HG03159 (cell line): ENCODE data around the gene AMZ2.
"Not testable (repeated sequence)": the region's sequence is repeated elsewhere in the genome, so short reads cannot be mapped to it uniquely, and the experiment has no call there.

Experiments used
- ATAC-seq: cut with Tn5 transposase; IDR thresholded peaks from one replicate; pipeline ENCODE4 v1.9.1; 2021; ENCODE audit warnings: mild to moderate bottlenecking, moderate library complexity; ENCODE audit not compliant: unreplicated experiment

Gene AMZ2

DNA sequence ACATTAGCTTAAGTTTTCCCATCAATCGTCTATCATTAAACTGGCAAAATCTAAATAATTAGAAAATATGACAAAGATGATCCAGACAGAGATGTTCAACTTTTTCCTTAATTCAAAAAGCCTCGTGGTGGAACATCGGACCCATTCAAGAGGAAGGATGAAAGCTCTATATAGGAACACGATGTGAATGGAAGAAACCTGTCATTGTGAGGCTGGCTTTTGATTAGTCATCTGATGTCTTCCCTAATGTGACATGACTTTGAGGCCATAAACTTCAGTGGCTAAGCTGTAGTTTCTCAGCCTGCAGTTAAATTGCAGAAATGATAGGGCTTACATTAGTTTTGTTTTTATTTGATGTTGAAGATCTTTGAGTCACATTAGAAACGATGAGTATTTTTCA is 1.0 kb downstream of the AMZ2 start:
- no peak for ATAC-seq

DNA sequence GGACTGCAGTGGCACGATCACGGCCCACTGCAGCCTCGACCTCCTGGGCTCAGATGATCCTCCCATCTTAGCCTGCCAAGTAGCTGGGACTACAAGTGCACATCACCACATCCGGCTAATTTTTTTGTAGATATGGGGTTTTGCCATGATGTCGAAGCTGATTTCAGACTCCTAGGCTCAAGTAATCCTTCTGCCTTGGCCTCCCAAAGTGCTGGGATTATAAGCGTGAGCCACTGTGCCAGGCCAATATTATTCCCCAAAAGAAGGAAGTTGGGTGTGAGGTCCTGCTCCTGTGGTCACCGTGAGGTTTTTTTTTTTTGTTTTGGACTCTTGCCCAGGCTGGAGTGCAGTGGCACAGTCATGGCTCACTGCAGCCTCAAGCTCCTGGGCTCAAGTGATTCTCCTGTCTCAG is 1.5 kb downstream of the AMZ2 start:
- no peak for ATAC-seq

DNA sequence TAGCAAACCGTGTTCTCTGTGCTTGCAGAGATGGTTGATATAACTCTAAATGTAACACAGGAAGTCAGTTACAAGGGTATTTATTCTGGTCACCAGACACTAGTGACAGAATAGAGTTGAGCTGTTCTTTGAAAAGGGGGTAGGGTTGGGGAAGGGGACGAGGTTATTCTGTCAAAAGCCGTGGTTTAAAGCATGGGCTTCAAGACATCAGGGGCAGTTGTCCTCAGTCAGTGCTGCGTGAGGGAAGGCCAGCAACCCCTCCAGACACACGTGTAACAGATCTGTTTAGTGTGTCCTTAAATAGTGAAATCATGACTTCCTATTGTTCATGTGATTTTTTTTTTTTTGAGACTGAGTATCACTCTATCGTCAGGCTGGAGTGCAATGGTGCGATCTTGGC is 5.6 kb downstream of the AMZ2 start:
- not testable (repeated sequence) for ATAC-seq

GRCh38 chr17:68255151-68255550 is 7.3 kb downstream of the AMZ2 start:
- ATAC-seq, result no peak

DNA sequence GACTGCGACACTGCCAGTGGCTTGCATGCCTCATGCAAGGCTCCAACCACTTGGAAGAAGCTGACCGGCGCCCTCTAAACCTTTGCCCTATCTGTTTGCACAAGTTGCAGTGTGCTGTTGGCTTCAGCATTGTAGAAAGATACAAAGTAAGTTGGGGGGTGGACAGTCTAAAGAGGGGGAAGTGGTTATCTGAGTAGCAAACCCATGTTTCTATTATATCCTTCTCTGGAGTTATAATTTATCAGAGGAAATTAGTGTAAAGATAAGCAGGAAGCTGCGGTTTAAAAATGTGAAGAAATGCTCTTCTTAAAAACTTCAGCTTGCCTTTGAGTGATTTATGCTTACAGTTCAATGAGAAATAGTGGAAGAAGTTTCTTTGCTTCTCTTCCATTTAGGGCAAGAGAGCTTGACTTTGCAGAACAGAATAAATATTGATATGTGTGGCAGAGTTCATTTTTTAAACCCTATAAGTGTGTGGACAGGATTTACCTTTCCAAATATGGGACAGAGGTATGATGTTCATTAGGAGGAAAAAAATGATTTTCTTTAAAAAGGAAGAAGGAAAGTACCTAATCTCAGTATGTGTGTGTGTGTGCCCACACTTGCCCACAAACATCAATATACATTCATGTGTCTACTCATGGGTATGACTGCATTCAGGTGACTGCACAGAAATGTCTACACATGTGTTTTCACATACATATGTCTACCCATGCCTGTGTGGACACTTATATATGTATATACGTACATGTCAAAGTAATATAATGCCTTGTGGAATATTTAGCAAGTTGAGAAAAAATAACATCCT is 8.1 kb downstream of the AMZ2 start:
- no peak for ATAC-seq

GRCh38 chr17:68256701-68257100 is 8.9 kb downstream of the AMZ2 start:
- ATAC-seq, result not testable (repeated sequence)

GRCh38 chr17:68257934-68258333 is 10.1 kb downstream of the AMZ2 start:
- ATAC-seq, result no peak

- peak; percentile 89 for ATAC-seq
Observed at GRCh38 chr17:68258890-68259647, 11.2 kb downstream of the AMZ2 start.

- ATAC-seq, result not testable (repeated sequence)
Observed at GRCh38 chr17:68259648-68259951, 11.8 kb downstream of the AMZ2 start.

DNA sequence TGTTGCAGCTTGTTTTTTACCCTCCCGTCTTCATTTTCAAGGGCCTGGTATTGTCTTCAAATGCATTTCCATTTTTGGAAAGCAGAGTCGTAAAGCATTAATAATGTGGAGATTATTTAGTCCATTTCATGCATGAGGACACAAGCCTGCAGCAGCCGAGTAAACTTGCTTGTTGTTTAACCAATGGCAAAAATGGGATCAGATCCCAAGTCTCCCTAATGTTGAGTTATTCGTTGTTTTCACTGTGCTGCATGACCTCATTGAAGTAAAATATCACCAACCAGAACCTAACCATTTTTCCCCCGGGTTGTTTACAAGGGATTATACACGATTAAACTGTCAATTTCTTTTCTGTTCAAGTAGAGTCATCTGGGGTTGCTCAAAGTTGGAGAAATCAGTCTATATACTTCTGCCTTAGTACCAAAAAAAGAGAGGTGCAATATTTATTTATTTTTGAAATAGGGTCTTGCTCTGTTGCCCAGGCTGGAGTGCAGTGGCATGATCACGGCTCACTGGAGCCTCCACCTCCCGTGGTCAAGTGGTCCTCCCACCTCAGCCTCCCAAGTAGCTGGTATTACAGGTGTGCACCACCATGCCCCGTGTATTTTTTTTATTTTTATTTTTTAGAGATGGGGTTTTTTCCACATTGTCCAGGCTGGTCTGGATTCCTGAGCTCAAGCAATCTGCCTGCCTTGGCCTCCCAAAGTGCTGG is 12.4 kb downstream of the AMZ2 start:
- ATAC-seq, result no peak

DNA sequence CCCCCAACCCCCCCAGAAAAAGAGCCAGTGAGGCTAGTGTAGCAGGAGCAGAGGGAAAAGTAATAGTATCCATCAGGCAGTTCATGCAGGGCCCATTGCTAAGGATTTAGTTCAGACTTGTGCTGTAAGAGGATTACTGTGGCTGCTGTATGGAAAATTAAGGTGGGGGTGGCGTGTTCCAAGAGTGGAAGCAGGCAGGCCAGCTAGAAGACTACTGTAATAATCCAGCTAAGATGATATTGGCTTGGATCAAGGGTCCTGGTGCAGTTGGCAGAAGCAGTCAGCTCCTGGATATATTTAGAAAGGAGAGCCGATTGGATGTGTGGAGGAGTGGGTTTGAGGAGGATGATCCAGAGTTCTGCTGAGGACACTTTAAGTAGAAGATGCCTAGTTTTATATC is 14.6 kb downstream of the AMZ2 start:
- not testable (repeated sequence) for ATAC-seq

GRCh38 chr17:68263101-68263681 is 15.3 kb downstream of the AMZ2 start:
- peak; percentile 49 for ATAC-seq

DNA sequence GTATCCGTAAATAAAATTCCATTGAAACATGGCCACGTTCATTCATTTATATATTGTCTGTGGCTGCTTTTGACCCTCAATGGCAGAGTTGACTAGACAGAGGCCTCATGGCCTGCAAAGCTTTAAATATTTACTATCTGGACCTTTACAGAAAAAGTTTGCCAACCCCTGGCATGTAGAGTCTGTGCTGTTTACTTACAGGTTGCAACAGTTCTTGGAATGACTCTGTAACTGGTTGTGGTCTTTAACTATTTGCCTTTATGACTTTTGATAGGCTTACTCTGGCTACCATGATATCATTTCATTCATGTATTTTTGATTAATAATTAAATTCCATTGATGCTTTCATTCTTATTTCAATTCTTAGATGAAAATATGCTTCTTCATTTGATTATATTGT is 18.0 kb downstream of the AMZ2 start:
- not testable (repeated sequence) for ATAC-seq

DNA sequence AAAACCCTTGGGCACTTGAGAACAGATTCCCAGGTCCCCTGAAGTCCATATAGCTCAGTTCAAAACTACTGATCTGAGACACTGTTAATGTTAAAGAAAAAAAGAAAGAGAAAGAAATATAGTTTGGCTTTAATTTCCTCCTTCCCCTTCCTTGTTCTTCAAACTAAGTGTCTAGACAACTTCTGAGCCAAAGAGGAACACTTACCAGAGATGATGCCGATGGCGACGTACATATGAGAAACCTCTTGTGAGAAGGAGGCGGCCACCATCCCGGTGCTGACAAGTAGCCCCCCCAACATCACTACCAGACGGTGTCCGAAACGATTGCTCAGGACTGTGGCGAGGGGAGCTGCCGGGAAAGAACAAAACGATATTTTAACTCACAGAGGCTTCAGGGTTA is 25.9 kb downstream of the AMZ2 start:
- no peak for ATAC-seq

DNA sequence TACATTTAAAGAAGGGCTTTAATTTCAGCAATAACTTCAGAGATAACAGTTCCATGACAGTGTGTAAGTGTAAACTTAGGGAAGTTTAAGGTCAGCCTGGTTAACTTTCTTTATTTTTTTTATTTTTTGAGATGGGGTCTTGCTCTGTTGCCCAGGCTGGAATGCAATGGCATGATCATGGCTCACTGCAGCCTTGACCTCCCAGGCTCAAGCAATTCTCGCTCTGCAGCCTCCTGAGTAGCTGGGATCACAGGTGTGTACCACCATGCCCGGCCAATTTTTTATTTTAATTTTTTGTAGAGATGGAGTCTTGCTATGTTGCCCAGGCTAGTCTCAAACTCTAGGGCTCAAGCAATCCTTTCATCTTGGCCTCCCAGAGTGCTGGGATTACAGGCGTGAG is 28.5 kb downstream of the AMZ2 start:
- not testable (repeated sequence) for ATAC-seq

DNA sequence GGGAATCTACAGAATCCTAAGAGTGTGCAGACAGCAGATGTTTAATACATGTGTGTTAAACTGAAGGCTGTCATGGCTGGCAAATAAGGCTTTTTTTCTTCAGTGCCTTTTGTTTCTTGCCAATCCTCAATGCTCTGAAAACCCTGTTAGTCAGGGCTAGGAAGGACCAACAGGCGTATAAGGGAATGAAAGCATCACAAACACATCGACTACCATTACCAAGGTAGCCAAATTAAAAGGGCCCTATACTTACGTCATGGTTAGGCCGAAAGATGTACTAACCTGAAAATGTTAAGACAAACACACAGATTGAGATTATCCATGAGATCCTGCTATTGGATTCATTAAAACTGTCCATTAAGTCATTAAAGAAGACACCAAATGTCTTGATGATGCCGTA is 30.0 kb downstream of the AMZ2 start:
- ATAC-seq, result no peak

- not testable (repeated sequence) for ATAC-seq
Observed at GRCh38 chr17:68281965-68282364, 34.1 kb downstream of the AMZ2 start.

- no peak for ATAC-seq
Observed at GRCh38 chr17:68288375-68288774, 40.5 kb downstream of the AMZ2 start.

- no peak for ATAC-seq
Observed at GRCh38 chr17:68288804-68289203, 41.0 kb downstream of the AMZ2 start.

- ATAC-seq, result no peak
Observed at GRCh38 chr17:68289473-68289872, 41.6 kb downstream of the AMZ2 start.

GRCh38 chr17:68289936-68290267 is 42.1 kb downstream of the AMZ2 start:
- ATAC-seq, result no peak
